Common myeloid progenitor, CD34-positive (primary cell): Measurements from ENCODE around the gene CEP170B.
A peak's percentile ranks its signal among the peaks of the same experiment; 100 is the strongest.

Experiments
- CTCF ChIA-PET: fragments of 350-600 bp; sonication (Branson Sonifier 250); formaldehyde crosslinking; loops from one replicate; lab custom pipeline; 2021; ENCODE audit warnings: antibody characterized with exemption; lab: Charles Lee
- POLR2A ChIA-PET: fragments of 350-600 bp; sonication (Branson Sonifier 250); formaldehyde crosslinking; loops from one replicate; lab custom pipeline; 2021; ENCODE audit warnings: antibody characterized with exemption; lab: Charles Lee
- DNase-seq, 3 donors: peaks; one replicate each; pipeline versions ENCODE4 v3.0.0 to v3.0.0-alpha.2; 2013
- H3K27ac ChIP-seq, 2 experiments: 1 replicate in 1 of 2; 2 replicates in 1 of 2; pipeline ENCODE4 v1.7.0; 2013; ENCODE audit warnings: inconsistent platforms in 2 of 2, low read length in 2 of 2, mild to moderate bottlenecking in 2 of 2, low read depth in 1 of 2, moderate library complexity in 1 of 2; ENCODE audit not compliant: severe bottlenecking in 2 of 2, insufficient read depth in 1 of 2, poor library complexity in 1 of 2
- H3K27me3 ChIP-seq, 5 experiments: replicated peaks in 2 of 5; 1 replicate in 3 of 5; 2 replicates in 2 of 5; pipeline versions ENCODE4 v1.6.1 to v1.7.0; 2013; ENCODE audit warnings: low read length in 4 of 5, mild to moderate bottlenecking in 2 of 5, moderate library complexity in 2 of 5, inconsistent platforms in 1 of 5; ENCODE audit not compliant: insufficient read depth in 5 of 5, control insufficient read depth in 4 of 5
- H3K36me3 ChIP-seq, 4 experiments: 1 replicate in 2 of 4; 2 replicates in 2 of 4; pipeline versions ENCODE4 v1.6.1 to v1.7.0; 2013; ENCODE audit warnings: low read length in 3 of 4, control low read depth in 1 of 4, mild to moderate bottlenecking in 1 of 4; ENCODE audit not compliant: control insufficient read depth in 4 of 4, insufficient read depth in 4 of 4
- H3K4me1 ChIP-seq, 4 experiments: 1 replicate in 3 of 4; 2 replicates in 1 of 4; pipeline versions ENCODE4 v1.6.1 to v1.7.1; 2013; ENCODE audit warnings: low read length in 3 of 4, mild to moderate bottlenecking in 3 of 4, control low read depth in 1 of 4, inconsistent platforms in 1 of 4, moderate library complexity in 1 of 4; ENCODE audit not compliant: control insufficient read depth in 4 of 4, insufficient read depth in 4 of 4; ENCODE audit errors: control extremely low read depth in 1 of 4
- H3K4me3 ChIP-seq, 7 experiments: 1 replicate in 4 of 7; 2 replicates in 3 of 7; pipeline versions ENCODE4 v1.5.1 to v1.7.0; 2013; ENCODE audit warnings: mild to moderate bottlenecking in 7 of 7, low read length in 6 of 7, moderate library complexity in 6 of 7, inconsistent platforms in 2 of 7, low read depth in 2 of 7, control low read depth in 1 of 7; ENCODE audit not compliant: insufficient read depth in 4 of 7, control insufficient read depth in 1 of 7; ENCODE audit errors: extremely low read depth in 1 of 7
- H3K9me3 ChIP-seq, 5 experiments: 1 replicate in 4 of 5; 2 replicates in 1 of 5; pipeline versions ENCODE4 v1.6.1 to v1.7.1; 2013; ENCODE audit warnings: low read length in 4 of 5, mild to moderate bottlenecking in 2 of 5, inconsistent platforms in 1 of 5, low read depth in 1 of 5, moderate library complexity in 1 of 5; ENCODE audit not compliant: control insufficient read depth in 4 of 5, insufficient read depth in 2 of 5; ENCODE audit errors: control extremely low read depth in 1 of 5
- WGBS: methylation state at CpG from one replicate; pipeline ENCODE4 v1.1.5; 2013; ENCODE audit not compliant: insufficient coverage; 5-methylcytosine and 5-hydroxymethylcytosine counted together

Gene CEP170B

DNA sequence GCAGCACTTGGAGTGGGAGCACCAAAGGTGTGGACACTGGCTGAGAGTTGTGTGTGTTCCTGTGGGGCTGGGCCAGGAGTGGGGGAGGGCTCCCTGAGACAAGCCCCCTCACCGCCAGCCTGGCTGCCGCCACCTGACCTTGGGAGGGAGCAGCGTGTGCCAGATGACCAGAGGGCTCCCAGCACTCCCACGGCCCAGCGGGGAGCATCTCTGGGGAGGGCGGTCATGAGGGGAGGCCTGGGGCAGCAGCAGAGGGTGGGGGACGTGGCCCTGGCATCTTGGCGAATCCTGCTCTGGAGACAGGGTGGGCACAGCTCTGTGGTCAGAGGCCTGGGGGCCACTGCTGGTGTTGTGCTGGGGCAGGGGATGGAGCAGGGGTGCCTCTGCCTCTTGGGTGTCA is 10.7 kb downstream of the CEP170B start:
- H3K27me3 ChIP-seq, result no peaks in the 10 kb centered on the region
- WGBS, result 97% methylated on average over 4 of the region's 8 CpGs

DNA sequence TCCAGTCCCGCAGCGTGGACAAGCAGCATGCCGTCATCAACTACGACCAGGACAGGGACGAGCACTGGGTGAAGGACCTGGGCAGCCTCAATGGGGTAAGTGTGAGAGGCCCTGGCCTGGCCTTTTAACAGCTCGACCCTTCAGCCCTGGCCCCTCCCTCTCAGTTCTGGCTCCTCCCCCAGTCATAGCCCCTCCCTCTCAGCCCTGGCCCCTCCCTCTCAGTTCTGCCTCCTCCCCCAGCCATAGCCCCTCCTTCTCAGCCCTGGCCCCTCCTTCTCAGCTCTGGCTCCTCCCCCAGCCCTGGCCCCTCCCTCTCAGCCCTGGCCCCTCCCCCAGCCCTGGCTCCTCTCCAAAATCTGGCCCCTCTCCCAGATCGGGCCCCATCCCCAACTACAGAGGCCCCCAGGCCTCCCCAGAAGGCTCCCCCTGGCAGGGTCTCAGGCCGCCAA is 11.2 kb downstream of the CEP170B start:
- no peak overlapping the region for H3K4me3 ChIP-seq
- WGBS, result 98% methylated on average over 6 of the region's 8 CpGs
- H3K4me1 ChIP-seq, result peaks cover 0 to 11% (median 8%) of the 10 kb centered on the region in 4 experiments
- ChIA-PET CTCF (no interaction called here), POLR2A (no interaction called here)
- DNase-seq, result peak; percentile 25 to 44 (median 33)
- no peaks in the 10 kb centered on the region for H3K27me3 ChIP-seq
- no peaks in the 10 kb centered on the region for H3K9me3 ChIP-seq
- H3K27ac ChIP-seq, result no peak overlapping the region
- H3K36me3 ChIP-seq, result no peaks in the 10 kb centered on the region

More for the DNA sequence above, 10.7 kb downstream of the CEP170B start:
- no peak overlapping the region for H3K27ac ChIP-seq
- DNase-seq, result no peak
- ChIA-PET POLR2A (no interaction called here), CTCF (no interaction called here)
- no peaks in the 10 kb centered on the region for H3K36me3 ChIP-seq
- H3K4me1 ChIP-seq, result peaks cover 0 to 11% (median 8%) of the 10 kb centered on the region in 4 experiments
- no peaks in the 10 kb centered on the region for H3K9me3 ChIP-seq
- no peak overlapping the region for H3K4me3 ChIP-seq

DNA sequence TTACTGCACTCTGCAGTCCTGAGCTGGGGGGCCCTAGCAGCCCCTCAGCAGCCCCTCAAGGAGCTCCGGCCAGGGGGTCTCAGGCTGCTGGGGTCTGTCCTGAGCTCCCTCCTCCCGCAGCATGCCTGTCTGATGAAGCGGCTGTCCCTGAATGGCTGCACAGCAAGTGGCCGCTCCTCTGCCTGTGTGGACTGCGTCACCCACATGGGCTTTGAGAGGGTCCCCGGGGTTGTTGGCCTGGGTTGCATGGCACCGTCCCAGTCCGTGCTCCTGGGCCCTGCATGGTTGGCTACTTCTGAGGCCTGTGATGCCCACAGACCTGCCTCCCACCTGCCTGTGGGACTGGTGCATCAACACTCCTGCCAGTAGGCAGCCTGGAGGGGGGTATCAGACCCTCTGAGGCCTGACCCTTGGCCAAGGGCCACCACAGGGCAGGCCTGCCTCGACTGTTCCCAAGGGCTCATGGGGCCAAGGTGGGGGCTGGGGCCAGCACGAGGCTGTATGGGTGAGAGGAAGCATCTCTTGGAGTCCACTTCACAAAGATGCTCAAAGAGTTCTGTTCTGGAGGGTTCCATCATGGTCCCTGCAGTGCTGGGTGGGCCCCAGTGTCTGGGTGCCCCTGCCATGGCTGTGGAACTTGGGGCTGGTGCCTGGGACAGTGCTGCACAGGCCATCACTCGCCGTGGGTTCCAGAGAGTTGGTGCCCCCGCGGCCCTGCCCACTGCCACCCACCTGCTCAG is 12.2 kb downstream of the CEP170B start:
- H3K27ac ChIP-seq, result no peak overlapping the region
- H3K9me3 ChIP-seq, result no peaks in the 10 kb centered on the region
- POLR2A ChIA-PET, result no interaction called here
- CTCF ChIA-PET, result no interaction called here
- no peaks in the 10 kb centered on the region for H3K27me3 ChIP-seq
- peaks cover 0 to 8% (median 7%) of the 10 kb centered on the region in 4 experiments for H3K4me1 ChIP-seq
- WGBS, result 90% methylated on average over 14 of the region's 14 CpGs
- no peak for DNase-seq
- no peak overlapping the region for H3K4me3 ChIP-seq
- H3K36me3 ChIP-seq, result no peaks in the 10 kb centered on the region

DNA sequence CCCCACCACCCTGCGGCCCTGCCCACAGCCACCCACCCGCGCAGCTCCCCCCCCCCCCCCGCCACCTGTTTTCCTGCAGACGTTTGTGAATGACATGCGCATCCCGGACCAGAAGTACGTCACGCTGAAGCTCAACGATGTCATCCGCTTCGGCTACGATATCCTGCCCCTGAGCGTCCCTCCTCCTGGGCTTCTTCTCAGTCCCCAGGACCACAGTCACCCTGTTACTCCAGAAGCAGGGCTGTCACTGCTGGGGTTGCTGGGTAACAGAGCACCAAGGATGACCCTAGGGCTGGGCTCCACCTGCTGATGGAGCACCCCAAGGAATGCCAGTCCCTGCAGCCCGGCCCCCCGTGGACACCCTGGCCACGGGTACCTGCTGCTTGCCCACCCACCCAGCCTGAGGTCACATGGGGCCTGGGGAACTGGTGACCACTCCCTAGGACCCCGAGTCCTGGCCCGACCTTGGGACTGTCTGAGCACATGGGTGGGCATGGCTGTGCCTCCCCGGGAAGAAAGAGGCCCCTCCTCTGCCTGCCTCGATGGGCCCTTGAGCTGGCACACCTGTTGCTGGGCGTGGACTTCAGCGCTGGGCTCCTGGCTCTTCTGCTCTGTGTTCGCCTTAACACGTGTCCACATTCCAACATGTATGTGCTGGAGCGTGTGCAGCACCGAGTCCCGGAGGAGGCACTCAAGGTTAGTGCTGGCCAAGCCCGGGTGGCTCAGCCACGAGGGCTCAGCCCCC is 12.9 kb downstream of the CEP170B start:
- POLR2A ChIA-PET, result no interaction called here
- Histone ChIP-seq H3K27ac (no peak overlapping the region), H3K9me3 (no peaks in the 10 kb centered on the region), H3K4me3 (no peak overlapping the region), H3K27me3 (no peaks in the 10 kb centered on the region), H3K4me1 (peaks cover 0 to under 1% (median under 1%) of the 10 kb centered on the region in 4 experiments), H3K36me3 (no peaks in the 10 kb centered on the region)
- CTCF ChIA-PET, result interaction anchor here (1.7 kb wide), 1 partner anchor 63 kb away, joined by 3 read pairs; no protein-coding TSS in a partner anchor
- no peak for DNase-seq
- WGBS, result 71% methylated on average over 26 of the region's 30 CpGs

DNA sequence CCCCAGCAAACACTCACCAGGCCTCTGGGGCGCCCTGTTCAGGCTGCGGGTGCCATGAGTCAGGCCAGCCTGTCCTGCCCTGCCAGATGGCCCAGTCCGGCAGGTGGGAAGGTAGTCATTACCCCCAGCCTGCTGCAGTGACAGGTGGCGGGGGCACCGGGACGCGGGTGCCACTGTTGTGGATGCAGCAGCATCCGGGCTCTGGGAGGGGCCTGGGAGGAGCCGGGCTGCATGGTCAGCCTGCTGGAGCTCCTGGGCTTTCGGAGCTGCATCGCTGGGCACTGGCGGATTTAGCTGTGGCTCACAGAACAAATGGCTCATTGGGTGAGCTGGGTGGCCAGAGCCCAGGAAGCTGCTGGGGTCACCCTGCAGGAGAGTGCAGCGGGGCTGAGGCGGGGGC is 13.5 kb downstream of the CEP170B start:
- Histone ChIP-seq H3K36me3 (no peaks in the 10 kb centered on the region), H3K4me3 (no peak overlapping the region), H3K27me3 (no peaks in the 10 kb centered on the region), H3K27ac (no peak overlapping the region), H3K9me3 (no peaks in the 10 kb centered on the region), H3K4me1 (no peaks in the 10 kb centered on the region)
- DNase-seq, result no peak
- ChIA-PET POLR2A (no interaction called here), CTCF (interaction anchor here (1.7 kb wide), 1 partner anchor 62 kb away, joined by 3 read pairs; no protein-coding TSS in a partner anchor)
- WGBS, result 98% methylated on average over 14 of the region's 14 CpGs

DNA sequence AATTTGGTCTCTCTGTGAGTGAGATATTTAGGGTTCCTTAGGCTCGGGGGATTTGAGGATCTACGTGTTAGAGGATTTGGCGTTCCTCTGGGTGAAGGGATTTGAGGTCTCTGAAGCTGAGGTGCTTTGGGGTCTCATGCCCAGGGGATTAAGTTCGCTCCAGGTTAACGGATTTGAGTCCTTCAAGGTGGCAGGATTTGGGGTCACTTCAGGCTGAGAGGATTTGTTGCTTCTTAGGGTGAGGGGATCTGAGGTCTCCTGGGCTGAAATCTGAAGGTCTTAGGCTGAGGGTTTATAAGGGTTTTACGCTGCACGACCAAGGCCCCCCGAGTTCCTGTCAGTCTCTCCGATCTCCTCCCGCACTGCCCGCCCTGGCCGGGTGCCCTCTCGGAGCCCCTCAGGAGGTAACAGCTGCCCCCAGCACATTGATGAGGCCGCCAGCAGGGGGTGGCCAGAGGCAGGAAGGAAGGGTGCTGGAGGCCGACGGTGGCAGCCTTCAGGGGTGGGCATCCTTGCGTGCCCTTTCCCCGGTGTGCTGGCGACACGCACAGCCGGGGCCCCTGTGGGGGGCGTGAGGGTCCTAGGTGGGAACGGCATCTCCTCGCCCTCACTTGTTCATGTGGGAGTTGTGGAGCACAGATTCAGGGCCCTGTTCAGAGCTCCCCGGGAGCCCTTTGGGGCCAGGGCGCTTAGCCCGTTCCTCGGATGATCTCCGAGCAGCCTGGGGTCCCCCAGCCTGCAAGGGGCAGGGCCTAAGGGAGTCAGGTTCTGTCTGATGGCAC is 14.3 kb downstream of the CEP170B start:
- Histone ChIP-seq H3K4me1 (no peaks in the 10 kb centered on the region), H3K36me3 (no peaks in the 10 kb centered on the region), H3K27me3 (no peaks in the 10 kb centered on the region), H3K9me3 (no peaks in the 10 kb centered on the region), H3K4me3 (no peak overlapping the region), H3K27ac (no peak overlapping the region)
- DNase-seq, result no peak
- 87% methylated on average over 22 of the region's 29 CpGs for WGBS
- POLR2A ChIA-PET, result no interaction called here
- CTCF ChIA-PET, result interaction anchor here (1.7 kb wide), 1 partner anchor 61 kb away, joined by 3 read pairs; no protein-coding TSS in a partner anchor
